HEK293T (cell line): ENCODE data around the gene CIDEB.
"Not testable (repeated sequence)": the region's sequence is repeated elsewhere in the genome, so short reads cannot be mapped to it uniquely, and the experiment has no call there.

Experiments used
- CTCF ChIA-PET: fragments of 350-600 bp; formaldehyde crosslinking; extraction: SDS; loops from one replicate; lab custom pipeline; 2021; ENCODE audit warnings: antibody characterized with exemption, inconsistent platforms; lab: Yijun Ruan, JAX
- POLR2A ChIA-PET: fragments of 350-600 bp; formaldehyde crosslinking; extraction: SDS; loops from one replicate; lab custom pipeline; 2020; ENCODE audit warnings: antibody characterized with exemption, inconsistent platforms; lab: Yijun Ruan, JAX
- DNase-seq: peaks from one replicate; pipeline ENCODE4 v3.0.0; 2012; ENCODE audit warnings: mixed read lengths; ENCODE audit errors: extremely low spot score
- ARNT ChIP-seq: fragments of 450-650 bp; IDR thresholded peaks from 2 replicates; pipeline ENCODE4 v1.6.1; 2017; ENCODE audit warnings: mild to moderate bottlenecking
- BHLHE40 ChIP-seq: fragments of 450-650 bp; IDR thresholded peaks from 2 replicates; pipeline ENCODE4 v1.6.1; 2016; ENCODE audit warnings: mild to moderate bottlenecking, moderate library complexity, borderline replicate concordance
- CTBP1 ChIP-seq: fragments of 450-650 bp; IDR thresholded peaks from 2 replicates; pipeline ENCODE4 v1.6.1; 2016; ENCODE audit warnings: borderline replicate concordance
- ELF4 ChIP-seq: fragments of 450-650 bp; IDR thresholded peaks from 2 replicates; pipeline ENCODE4 v1.6.1; 2017; ENCODE audit warnings: antibody characterized with exemption
- FOXA1 ChIP-seq: fragments of 450-650 bp; IDR thresholded peaks from 2 replicates; pipeline ENCODE4 v1.6.1; 2016; ENCODE audit warnings: mild to moderate bottlenecking
- FOXK2 ChIP-seq: fragments of 450-650 bp; IDR thresholded peaks from 2 replicates; pipeline ENCODE4 v1.6.1; 2016; ENCODE audit warnings: mild to moderate bottlenecking
- FOXM1 ChIP-seq: fragments of 450-650 bp; IDR thresholded peaks from 2 replicates; pipeline ENCODE4 v1.6.1; 2017; ENCODE audit warnings: mild to moderate bottlenecking, borderline replicate concordance
- HDGF ChIP-seq: fragments of 450-650 bp; IDR thresholded peaks from 2 replicates; pipeline ENCODE4 v1.6.1; 2017; ENCODE audit warnings: antibody characterized with exemption, borderline replicate concordance
- L3MBTL2 ChIP-seq: fragments of 450-650 bp; conservative IDR thresholded peaks from 2 replicates; pipeline ENCODE4 v1.6.1; 2016; ENCODE audit warnings: mild to moderate bottlenecking
- LEF1 ChIP-seq: fragments of 450-650 bp; IDR thresholded peaks from 2 replicates; pipeline ENCODE4 v1.6.1; 2017; ENCODE audit warnings: mild to moderate bottlenecking, borderline replicate concordance
- NFRKB ChIP-seq: fragments of 450-650 bp; IDR thresholded peaks from 2 replicates; pipeline ENCODE4 v1.6.1; 2016; ENCODE audit warnings: mild to moderate bottlenecking, moderate library complexity
- PKNOX1 ChIP-seq: fragments of 450-650 bp; IDR thresholded peaks from 2 replicates; pipeline ENCODE4 v1.6.1; 2016
- SP1 ChIP-seq: fragments of 450-650 bp; IDR thresholded peaks from 2 replicates; pipeline ENCODE4 v1.6.1; 2017
- SUZ12 ChIP-seq: fragments of 450-650 bp; IDR thresholded peaks from 2 replicates; pipeline ENCODE4 v1.6.1; 2016; ENCODE audit warnings: mild to moderate bottlenecking
- TARDBP ChIP-seq: fragments of 450-650 bp; IDR thresholded peaks from 2 replicates; pipeline ENCODE4 v1.6.1; 2016
- ZNF384 ChIP-seq: fragments of 450-650 bp; IDR thresholded peaks from 2 replicates; pipeline ENCODE4 v1.6.1; 2016

CIDEB gene, protein sequence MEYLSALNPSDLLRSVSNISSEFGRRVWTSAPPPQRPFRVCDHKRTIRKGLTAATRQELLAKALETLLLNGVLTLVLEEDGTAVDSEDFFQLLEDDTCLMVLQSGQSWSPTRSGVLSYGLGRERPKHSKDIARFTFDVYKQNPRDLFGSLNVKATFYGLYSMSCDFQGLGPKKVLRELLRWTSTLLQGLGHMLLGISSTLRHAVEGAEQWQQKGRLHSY

DNA sequence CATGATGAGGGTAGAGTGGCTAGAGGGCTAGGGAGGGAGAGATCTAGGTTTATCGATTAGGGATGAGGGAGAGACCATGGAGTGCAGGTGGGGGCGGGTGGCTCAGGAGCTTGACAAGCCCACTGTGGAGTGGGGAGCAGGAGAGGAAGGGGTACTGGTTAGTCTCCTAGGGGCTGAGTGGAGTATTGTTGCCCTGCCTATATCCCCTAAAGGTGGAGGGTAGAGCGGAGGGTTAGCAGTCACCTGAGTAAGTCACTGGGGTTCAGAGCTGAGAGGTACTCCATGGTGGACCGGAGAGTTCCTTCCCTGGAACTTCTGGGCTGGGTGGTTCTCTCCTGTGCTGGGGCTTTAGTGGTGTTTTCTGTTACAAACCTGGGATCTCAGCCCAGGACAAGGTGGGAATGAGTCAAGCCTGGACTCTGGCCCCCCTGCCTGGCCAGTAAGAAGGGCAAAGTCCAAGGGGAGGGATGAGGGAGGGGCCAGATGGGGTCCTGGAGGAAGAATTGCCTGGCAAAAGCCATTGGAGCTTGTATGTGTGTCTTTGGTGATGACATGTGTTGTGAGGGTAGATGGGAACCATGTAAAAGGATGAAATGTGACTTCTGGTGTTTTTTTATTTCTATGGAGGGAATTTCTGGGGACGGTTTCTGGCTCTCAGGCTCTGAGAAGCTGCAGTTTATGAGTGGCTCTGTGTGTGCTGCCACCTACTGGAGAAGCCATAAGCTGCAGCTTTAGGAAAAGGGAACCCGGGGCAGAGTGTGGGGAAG is at the start of gene CIDEB:
Gene CIDEB, minus strand, starts transcription at position 403 of the 767 bp plus-strand sequence. Its CDS starts 119 bp downstream, at position 284.
- POLR2A ChIA-PET: interaction anchor here (0.6 to 3.5 kb wide), 8 partner anchors 8 to 134 kb away, joined by 3 to 36 read pairs (median 9); partner anchors contain the start of genes CBLN3, DHRS1, KHNYN and MDP1
- DNase-seq: peak; percentile 78
- TF ChIP-seq BHLHE40: no peak
- no peak for TF ChIP-seq SUZ12
- TF ChIP-seq FOXM1: no peak
- no peak for TF ChIP-seq L3MBTL2
- CTCF ChIA-PET: interaction anchor here (0.6 to 4.2 kb wide), 31 partner anchors 9 to 250 kb away, joined by 3 to 51 read pairs (median 5); partner anchors contain the start of genes DHRS1, IPO4, IRF9 and KHNYN

- TF ChIP-seq FOXM1: no peak
- TF ChIP-seq ARNT: no peak
- TF ChIP-seq L3MBTL2: no peak
- no peak for TF ChIP-seq PKNOX1
- no peak for TF ChIP-seq BHLHE40
- TF ChIP-seq CTBP1: no peak
- no peak for TF ChIP-seq SP1
- TF ChIP-seq TARDBP: no peak
- TF ChIP-seq FOXK2: no peak
- no peak for TF ChIP-seq ELF4
- no peak for TF ChIP-seq HDGF
- TF ChIP-seq FOXA1: no peak
- no peak for TF ChIP-seq ZNF384
- no peak for TF ChIP-seq NFRKB
- TF ChIP-seq LEF1: no peak
- no peak for TF ChIP-seq SUZ12
- ChIA-PET POLR2A (no interaction called here), CTCF (interaction anchor here (0.6 to 2.8 kb wide), 2 partner anchors 76 to 225 kb away, joined by 4 to 13 read pairs; no protein-coding TSS in a partner anchor)
- no peak for DNase-seq
These were observed 48.4 kb upstream of the CIDEB start for GRCh38 chr14:24356208-24356607.

DNA sequence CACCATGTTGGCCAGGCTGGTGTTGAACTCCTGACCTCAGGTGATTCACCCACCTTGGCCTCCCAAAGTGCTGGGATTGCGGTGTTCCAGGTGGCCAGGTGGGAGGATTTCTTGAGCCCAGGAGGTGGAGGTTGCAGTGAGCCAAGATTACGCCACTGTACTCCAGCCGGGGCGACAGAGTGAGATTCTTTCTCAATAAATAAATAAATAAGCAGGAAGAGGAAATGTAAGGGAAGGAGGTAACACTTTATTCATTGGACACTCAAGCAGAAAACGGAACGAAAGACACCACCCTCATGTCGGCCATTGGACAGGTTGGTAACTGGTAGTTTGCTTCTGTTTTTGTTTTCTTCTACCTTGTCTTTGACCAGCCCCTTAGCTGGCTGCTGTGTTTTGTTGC is 47.2 kb upstream of the CIDEB start:
- POLR2A ChIA-PET: no interaction called here
- TF ChIP-seq BHLHE40 (no peak), SP1 (no peak), TARDBP (no peak), HDGF (no peak), NFRKB (no peak), ZNF384 (no peak), ARNT (no peak), LEF1 (no peak), PKNOX1 (no peak), CTBP1 (no peak), L3MBTL2 (no peak), SUZ12 (no peak), FOXA1 (no peak), ELF4 (no peak), FOXK2 (no peak), FOXM1 (no peak)

GRCh38 chr14:24354482-24354825 is 46.7 kb upstream of the CIDEB start:
- CTCF ChIA-PET, POLR2A ChIA-PET, DNase-seq: not testable (repeated sequence)

More for the DNA sequence above, 47.2 kb upstream of the CIDEB start:
- no peak for DNase-seq
- CTCF ChIA-PET: no interaction called here

DNA sequence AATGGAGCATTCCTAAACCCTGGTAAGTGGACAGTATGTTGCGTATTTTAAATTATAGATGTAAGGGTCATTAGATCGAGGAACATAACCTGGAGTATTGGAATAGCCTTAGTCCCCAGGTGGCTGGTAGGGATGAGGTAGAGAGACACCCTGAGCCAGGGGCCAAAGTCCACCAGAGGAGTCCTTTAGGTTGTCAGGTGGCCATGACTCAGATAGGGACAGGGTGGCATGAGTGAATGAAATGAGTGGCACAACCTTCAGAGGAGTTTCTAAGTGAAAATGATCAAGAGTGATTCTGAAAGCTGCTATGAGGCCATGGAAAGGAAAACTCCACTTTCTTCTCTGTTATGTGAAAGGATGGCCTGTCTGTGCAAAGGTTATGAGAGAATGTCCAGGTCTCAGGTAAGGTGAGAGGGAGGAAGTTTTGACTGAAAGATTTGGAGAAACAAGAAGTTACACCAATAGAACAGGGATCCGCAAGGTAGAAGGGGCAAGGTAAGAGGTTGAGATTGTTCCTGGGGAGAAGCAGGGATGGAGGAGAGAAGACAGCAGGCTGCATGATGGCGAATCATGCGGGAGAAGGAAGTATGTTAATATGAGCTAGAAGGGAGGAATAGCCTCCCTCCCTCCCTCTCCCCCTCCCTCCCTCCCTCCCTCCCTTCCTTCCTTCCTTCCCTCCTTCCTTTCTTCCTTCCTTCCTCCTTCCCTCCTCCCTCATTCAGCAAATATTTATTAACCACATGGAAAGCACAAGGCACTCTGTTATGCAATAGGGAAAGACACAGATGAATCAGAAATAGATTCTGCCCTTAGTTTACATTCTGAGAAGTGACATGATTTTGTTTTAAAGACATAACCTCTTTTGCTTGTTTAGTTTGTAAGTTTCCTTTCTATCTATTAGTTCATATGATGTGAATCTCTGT is 46.0 kb upstream of the CIDEB start:
- CTCF ChIA-PET: no interaction called here
- POLR2A ChIA-PET: no interaction called here
- DNase-seq: no peak

DNA sequence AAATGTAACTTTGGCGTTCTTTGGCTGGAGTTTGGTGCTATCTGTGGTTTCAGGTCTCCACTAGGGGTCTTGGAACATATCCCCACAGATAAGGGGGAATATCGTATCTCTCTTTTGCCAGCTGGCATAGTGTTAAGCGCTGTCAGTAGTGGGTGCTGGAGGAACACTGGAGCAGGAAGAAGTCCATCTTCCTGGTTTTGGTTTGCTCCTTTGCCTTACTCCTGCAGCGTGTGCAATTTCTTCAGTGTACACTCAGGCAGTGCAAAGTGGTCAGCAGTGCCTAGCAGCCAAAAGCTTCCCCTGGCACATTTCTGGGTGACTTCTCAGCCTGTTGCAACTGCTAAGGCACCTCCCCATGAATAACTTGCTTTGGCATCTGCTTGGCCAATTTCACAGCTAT is 43.7 kb upstream of the CIDEB start:
- ChIA-PET POLR2A (interaction anchor here (0.8 to 2.2 kb wide), 3 partner anchors 11 to 91 kb away, joined by 3 to 13 read pairs (median 7); partner anchors contain the start of genes CBLN3, KHNYN, RIPK3 and SDR39U1), CTCF (interaction anchor here (0.7 to 2.0 kb wide), 6 partner anchors 11 to 80 kb away, joined by 3 to 13 read pairs (median 6); no protein-coding TSS in a partner anchor)
- no peak for TF ChIP-seq BHLHE40
- TF ChIP-seq SP1: no peak
- no peak for TF ChIP-seq PKNOX1
- no peak for TF ChIP-seq FOXA1
- no peak for TF ChIP-seq TARDBP
- TF ChIP-seq HDGF: no peak
- no peak for TF ChIP-seq FOXK2
- no peak for TF ChIP-seq ARNT
- no peak for TF ChIP-seq L3MBTL2
- TF ChIP-seq NFRKB: no peak
- no peak for DNase-seq

More for the DNA sequence above, 46.0 kb upstream of the CIDEB start:
- TF ChIP-seq NFRKB (no peak), FOXM1 (no peak), FOXA1 (no peak), ZNF384 (no peak), HDGF (no peak), ELF4 (no peak), CTBP1 (no peak), L3MBTL2 (no peak), ARNT (no peak), SP1 (no peak)
